Parathyroid adenoma (tissue), 2 donors: ENCODE measurements around the gene ZNF76.

Experiments
- H2AFZ ChIP-seq: fragments of 300-600 bp; sonication (generic); one replicate; pipeline ENCODE4 v1.7.0; 2017; ENCODE audit warnings: antibody characterized with exemption, mild to moderate bottlenecking
- H3K27ac ChIP-seq: fragments of 300-600 bp; sonication (generic); one replicate; pipeline ENCODE4 v1.7.0; 2017
- H3K27me3 ChIP-seq: fragments of 300-600 bp; sonication (generic); one replicate; pipeline ENCODE4 v1.7.0; 2017; ENCODE audit warnings: low read length; ENCODE audit not compliant: control insufficient read depth, insufficient read depth
- H3K36me3 ChIP-seq: fragments of 300-600 bp; sonication (generic); one replicate; pipeline ENCODE4 v1.7.0; 2017; ENCODE audit warnings: low read length; ENCODE audit not compliant: control insufficient read depth, insufficient read depth
- H3K4me1 ChIP-seq: fragments of 300-600 bp; sonication (generic); one replicate; pipeline ENCODE4 v1.7.0; 2017; ENCODE audit warnings: control low read depth
- H3K4me2 ChIP-seq: fragments of 300-600 bp; sonication (generic); one replicate; pipeline ENCODE4 v1.7.0; 2017; ENCODE audit warnings: low read length
- H3K4me3 ChIP-seq: fragments of 300-600 bp; sonication (generic); one replicate; pipeline ENCODE4 v1.7.0; 2017; ENCODE audit warnings: low read depth, low read length
- H3K79me2 ChIP-seq: fragments of 300-600 bp; sonication (generic); one replicate; pipeline ENCODE4 v1.7.0; 2017; ENCODE audit warnings: control low read depth
- H3K9ac ChIP-seq: fragments of 300-600 bp; sonication (generic); one replicate; pipeline ENCODE4 v1.7.0; 2017; ENCODE audit warnings: mild to moderate bottlenecking
- H3K9me3 ChIP-seq: fragments of 300-600 bp; sonication (generic); one replicate; pipeline ENCODE4 v1.7.0; 2017; ENCODE audit warnings: low read length; ENCODE audit not compliant: control insufficient read depth
- CTCF ChIP-seq: fragments of 300-600 bp; sonication (generic); IDR thresholded peaks from one replicate; pipeline ENCODE4 v1.7.0; 2017; ENCODE audit warnings: antibody characterized with exemption, mild to moderate bottlenecking
- donor health status: primary hyperparathyroidism.

Gene ZNF76

DNA sequence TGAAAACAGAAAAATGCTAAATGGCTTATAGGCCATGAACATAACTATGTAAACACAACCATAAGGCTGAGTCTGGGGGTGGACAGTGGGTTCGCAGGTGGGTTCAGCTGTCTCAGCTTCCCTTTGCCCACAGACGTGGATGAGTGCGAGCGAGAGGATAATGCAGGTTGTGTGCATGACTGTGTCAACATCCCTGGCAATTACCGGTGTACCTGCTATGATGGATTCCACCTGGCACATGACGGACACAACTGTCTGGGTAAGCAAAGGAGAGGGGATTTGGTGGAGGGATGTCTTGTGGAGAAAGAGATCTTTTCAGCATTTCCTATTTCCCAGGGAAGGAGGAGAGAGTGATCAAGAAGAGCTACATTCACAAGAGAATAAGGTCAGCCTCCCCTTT, 31.1 kb upstream of the ZNF76 start:
- Histone ChIP-seq H3K4me3 (no peak overlapping the region), H2AFZ (no peak overlapping the region), H3K79me2 (no peaks in the 10 kb centered on the region), H3K36me3 (no peaks in the 10 kb centered on the region), H3K9ac (no peak overlapping the region), H3K4me1 (no peaks in the 10 kb centered on the region), H3K9me3 (no peaks in the 10 kb centered on the region), H3K27me3 (no peaks in the 10 kb centered on the region), H3K4me2 (no peak overlapping the region), H3K27ac (no peak overlapping the region)
- no peak for TF ChIP-seq CTCF

- no peak overlapping the region for H2AFZ ChIP-seq
- no peak overlapping the region for H3K4me2 ChIP-seq
- no peaks in the 10 kb centered on the region for H3K79me2 ChIP-seq
- H3K9ac ChIP-seq = no peak overlapping the region
- H3K4me1 ChIP-seq = no peaks in the 10 kb centered on the region
- H3K9me3 ChIP-seq = no peaks in the 10 kb centered on the region
- no peaks in the 10 kb centered on the region for H3K36me3 ChIP-seq
- no peak overlapping the region for H3K4me3 ChIP-seq
- H3K27ac ChIP-seq = no peak overlapping the region
- no peak for TF ChIP-seq CTCF
- no peaks in the 10 kb centered on the region for H3K27me3 ChIP-seq
Observed at GRCh38 chr6:35229304-35229703, 30.2 kb upstream of the ZNF76 start.

- Histone ChIP-seq H3K27me3 (no peaks in the 10 kb centered on the region), H2AFZ (no peak overlapping the region), H3K4me1 (no peaks in the 10 kb centered on the region), H3K79me2 (no peaks in the 10 kb centered on the region), H3K36me3 (no peaks in the 10 kb centered on the region), H3K9ac (no peak overlapping the region), H3K27ac (no peak overlapping the region), H3K4me3 (no peak overlapping the region), H3K9me3 (no peaks in the 10 kb centered on the region), H3K4me2 (no peak overlapping the region)
- no peak for TF ChIP-seq CTCF
Observed at GRCh38 chr6:35230498-35230897, 29.0 kb upstream of the ZNF76 start.

- Histone ChIP-seq H3K27ac (no peak overlapping the region), H3K9ac (no peak overlapping the region), H3K79me2 (no peaks in the 10 kb centered on the region), H2AFZ (no peak overlapping the region), H3K27me3 (no peaks in the 10 kb centered on the region), H3K4me3 (no peak overlapping the region), H3K4me1 (no peaks in the 10 kb centered on the region), H3K4me2 (no peak overlapping the region), H3K9me3 (no peaks in the 10 kb centered on the region), H3K36me3 (no peaks in the 10 kb centered on the region)
- no peak for TF ChIP-seq CTCF
Observed at GRCh38 chr6:35230950-35231349, 28.6 kb upstream of the ZNF76 start.

DNA sequence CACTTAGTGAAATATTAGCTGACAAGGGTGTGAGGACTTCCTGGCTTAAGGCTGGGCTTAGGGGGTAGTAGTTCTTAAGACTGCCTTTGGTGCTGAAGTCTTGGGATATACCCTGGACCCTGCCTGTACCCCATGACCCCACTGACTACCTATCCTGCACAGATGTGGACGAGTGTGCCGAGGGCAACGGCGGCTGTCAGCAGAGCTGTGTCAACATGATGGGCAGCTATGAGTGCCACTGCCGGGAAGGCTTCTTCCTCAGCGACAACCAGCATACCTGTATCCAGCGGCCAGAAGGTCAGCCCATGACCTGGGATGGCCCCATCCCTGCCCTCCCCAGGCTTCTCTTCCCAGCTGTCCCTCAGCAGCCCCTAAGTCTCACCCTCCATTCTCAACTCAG, 28.0 kb upstream of the ZNF76 start:
- Histone ChIP-seq H3K27ac (no peak overlapping the region), H3K4me2 (no peak overlapping the region), H3K9ac (no peak overlapping the region), H3K9me3 (no peaks in the 10 kb centered on the region), H3K4me3 (no peak overlapping the region), H3K36me3 (no peaks in the 10 kb centered on the region), H3K27me3 (no peaks in the 10 kb centered on the region), H3K79me2 (no peaks in the 10 kb centered on the region), H2AFZ (no peak overlapping the region), H3K4me1 (no peaks in the 10 kb centered on the region)
- TF ChIP-seq CTCF = no peak
